Measurements from ENCODE around the gene WFDC10B.
"Not testable (repeated sequence)": the region's sequence is repeated elsewhere in the genome, so short reads cannot be mapped to it uniquely, and the experiment has no call there.

WFDC10B gene

GRCh38 chr20:45704969-45705637, at the start of gene WFDC10B:
Gene WFDC10B (minus strand): TSS chr20:45705019. CDS start chr20:45685992, 19,027 bp downstream.
- peak; percentile 9 for DNase-seq

GRCh38 chr20:45752746-45753145, 47.9 kb upstream of the WFDC10B start:
- DNase-seq, result no peak

- DNase-seq, result no peak
These were observed 46.9 kb upstream of the WFDC10B start for GRCh38 chr20:45751721-45752120.

GRCh38 chr20:45745015-45745414, 40.2 kb upstream of the WFDC10B start:
- no peak for DNase-seq

- DNase-seq, result no peak
These were observed 37.8 kb upstream of the WFDC10B start for GRCh38 chr20:45742596-45742995.

GRCh38 chr20:45735988-45736387, 31.2 kb upstream of the WFDC10B start:
- no peak for DNase-seq

- DNase-seq, result no peak
These were observed 30.7 kb upstream of the WFDC10B start for GRCh38 chr20:45735552-45735951.

GRCh38 chr20:45732199-45732598, 27.4 kb upstream of the WFDC10B start:
- no peak for DNase-seq

GRCh38 chr20:45727044-45727443, 22.2 kb upstream of the WFDC10B start:
- no peak for DNase-seq

- DNase-seq, result no peak
These were observed 20.3 kb upstream of the WFDC10B start for GRCh38 chr20:45725134-45725533.

GRCh38 chr20:45722047-45722446, 17.2 kb upstream of the WFDC10B start, which contains the start of gene SPINT4:
Gene SPINT4 (plus strand): TSS chr20:45722347. CDS start chr20:45722368, 21 bp downstream.
- no peak for DNase-seq

- DNase-seq, result not testable (repeated sequence)
These were observed 11.4 kb upstream of the WFDC10B start for GRCh38 chr20:45716141-45716688.

GRCh38 chr20:45701873-45702272, 2.9 kb downstream of the WFDC10B start, which contains the start of gene WFDC13:
Gene WFDC13 (plus strand): TSS chr20:45702038. CDS start chr20:45702124, 86 bp downstream.
- no peak for DNase-seq

- DNase-seq, result no peak
These were observed 3.7 kb downstream of the WFDC10B start for GRCh38 chr20:45701104-45701503.

GRCh38 chr20:45695496-45695895, 9.3 kb downstream of the WFDC10B start:
- DNase-seq, result no peak

GRCh38 chr20:45693346-45693745, 11.5 kb downstream of the WFDC10B start:
- DNase-seq, result not testable (repeated sequence)

- no peak for DNase-seq
These were observed 18.9 kb downstream of the WFDC10B start for GRCh38 chr20:45685896-45686295.

GRCh38 chr20:45679650-45680049, 25.2 kb downstream of the WFDC10B start:
- DNase-seq, result no peak

- no peak for DNase-seq
These were observed 32.1 kb downstream of the WFDC10B start for GRCh38 chr20:45672765-45673164.

GRCh38 chr20:45670139-45670538, 34.7 kb downstream of the WFDC10B start, which contains the start of gene WFDC11:
Gene WFDC11 (minus strand): TSS chr20:45670239. CDS start chr20:45650600, 19,639 bp downstream.
- DNase-seq, result no peak

- DNase-seq, result not testable (repeated sequence)
These were observed 47.8 kb downstream of the WFDC10B start for GRCh38 chr20:45657038-45657437.

- not testable (repeated sequence) for DNase-seq
These were observed 53.1 kb downstream of the WFDC10B start for GRCh38 chr20:45651726-45652125.

- DNase-seq, result no peak
These were observed 55.4 kb downstream of the WFDC10B start for GRCh38 chr20:45649312-45649863.

- no peak for DNase-seq
These were observed 57.3 kb downstream of the WFDC10B start for GRCh38 chr20:45647441-45648050.
